Adrenal gland (tissue), 12 donors: ENCODE results near the gene STX4. TPM values are rescaled to one million over a fixed set of nuclear protein-coding genes. Genes with fewer than 3 reads are reported as not detected.

Source experiments
- DNase-seq, 7 donors: peaks; one replicate each; pipeline ENCODE4 v3.0.0-alpha.2; 2019 to 2020
- H3K27ac ChIP-seq, 5 donors: fragments of 200-600 bp; sonication (generic) in 4 of 5; 1 replicate in 3 of 5; 2 replicates in 2 of 5; pipeline versions ENCODE4 v1.5.1 to v1.8.0; 2016 to 2020; ENCODE audit warnings: mild to moderate bottlenecking in 1 of 5
- H3K27me3 ChIP-seq: fragments of 200-600 bp; 2 replicates; pipeline ENCODE4 v1.8.0; 2021
- H3K36me3 ChIP-seq, 2 donors: fragments of 200-600 bp; replicated peaks in 1 of 2; 1 replicate in 1 of 2; 2 replicates in 1 of 2; pipeline versions ENCODE4 v1.5.1 to v1.8.0; 2018 to 2022
- H3K4me1 ChIP-seq, 2 donors: fragments of 200-600 bp; replicated peaks in 1 of 2; 1 replicate in 1 of 2; 2 replicates in 1 of 2; pipeline versions ENCODE4 v1.5.1 to v1.8.0; 2018 to 2021
- H3K4me3 ChIP-seq, 4 donors: fragments of 200-600 bp; sonication (generic) in 3 of 4; one replicate each; pipeline ENCODE4 v1.5.1; 2016 to 2018
- H3K9me3 ChIP-seq, 3 donors: fragments of 200-600 bp; sonication (generic) in 1 of 3; replicated peaks in 1 of 3; 1 replicate in 2 of 3; 2 replicates in 1 of 3; pipeline versions ENCODE4 v1.5.1 to v1.8.0; 2016 to 2021
- POLR2A ChIP-seq, 2 donors: fragments of 450-650 bp; IDR thresholded peaks; one replicate each; pipeline ENCODE4 v1.6.1; 2017; ENCODE audit warnings: antibody characterized with exemption in 2 of 2, mild to moderate bottlenecking in 2 of 2, moderate library complexity in 1 of 2
- WGBS, 4 donors: extraction: QIAGEN DNeasy Blood & Tissue Kit in 2 of 4; methylation state at CpG; one replicate each; pipeline versions ENCODE4 v1.1.5 to v1.1.7; 2013 to 2017; 5-methylcytosine and 5-hydroxymethylcytosine counted together
- intact Hi-C, 2 donors: fragments of 100-400 bp; cut with DNase I; formaldehyde crosslinking; loops; one replicate each; pipeline versions ENCODE4 v1.14.1 to v1.15.0; 2022 to 2023
- polyA plus RNA-seq, 3 donors: library from polyadenylated mRNA; stranded (reverse); fragments of 200-250 nt in 2 of 3; fragments of 350-450 nt in 1 of 3; fragmentation: Illumina TruSeq in 1 of 3; extraction: RNeasy Lipid Tissue Mini Kit (QIAGEN cat#74804) in 1 of 3; gene quantifications; one replicate each; pipeline ENCODE4 v1.2.3, GENCODE V29; 2013 to 2014
- total RNA-seq, 9 donors: library from RNA; depleted of rRNA in 4 of 9; stranded (reverse); fragments of >200 nt in 4 of 9; fragments of 120-200 nt in 1 of 9; fragmentation: NEBNext Ultra II Directional in 1 of 9; extraction: Animal tissue kit (Norgen Biotek cat#: 25700) in 1 of 9; gene quantifications; one replicate each; pipeline versions ENCODE4 v1.1.0 to v1.2.4, GENCODE V29; 2013 to 2023
- TF ChIP-seq, protein P1 (sequence below), 6 experiments: fragments of 450-650 bp in 4 of 6; fragments of 200-600 bp in 2 of 6; sonication (generic) in 1 of 6; IDR thresholded peaks; 1 replicate in 5 of 6; 2 replicates in 1 of 6; pipeline versions ENCODE4 v1.5.1 to v1.8.0; 2016 to 2021; ENCODE audit warnings: antibody characterized with exemption in 6 of 6, mild to moderate bottlenecking in 2 of 6, moderate library complexity in 1 of 6
- donor health status: healthy with polysubstance abuse.
- donor health status: Bipolar disorder and iron deficiency.
- donor health status: DM: yes; HTN: yes; CAD: no.
- donor health status: DM: no; HTN: no; CAD: no.
- donor health status: DM: no; HTN: no; CAD: no.
- donor health status: DM: yes; HTN: yes; CAD: no.

Gene STX4
- total and polyA plus RNA-seq, 12 donors: 25.0 to 225 (median 58.0) TPM

DNA sequence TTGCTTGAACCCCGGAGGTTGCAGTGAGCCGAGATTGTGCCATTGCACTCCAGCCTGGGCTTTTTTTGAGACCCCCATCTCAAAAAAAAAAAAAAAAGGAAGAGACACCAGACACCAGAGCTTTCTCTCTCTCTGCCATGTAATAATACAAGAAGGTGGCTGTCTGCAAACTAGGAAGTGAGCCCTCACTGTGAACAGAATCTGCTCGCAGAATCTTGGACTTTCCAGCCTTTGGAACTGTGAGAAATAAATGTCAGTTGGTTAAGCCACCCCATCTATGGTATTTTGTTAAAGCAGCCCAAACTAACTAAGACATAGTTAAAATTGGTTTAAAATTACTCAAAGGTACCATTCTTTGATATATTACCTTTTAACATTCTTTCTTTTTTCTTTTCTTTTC lies 12.8 kb upstream of the STX4 start:
- H3K36me3 ChIP-seq: no peaks in the 10 kb centered on the region
- 93 to 96% (median 94%) methylated on average over 3 of the region's 3 CpGs for WGBS, 4 donors
- no peak for TF ChIP-seq POLR2A (IDR thresholded peaks at IDR 0.05)
- TF ChIP-seq, protein P1, sequence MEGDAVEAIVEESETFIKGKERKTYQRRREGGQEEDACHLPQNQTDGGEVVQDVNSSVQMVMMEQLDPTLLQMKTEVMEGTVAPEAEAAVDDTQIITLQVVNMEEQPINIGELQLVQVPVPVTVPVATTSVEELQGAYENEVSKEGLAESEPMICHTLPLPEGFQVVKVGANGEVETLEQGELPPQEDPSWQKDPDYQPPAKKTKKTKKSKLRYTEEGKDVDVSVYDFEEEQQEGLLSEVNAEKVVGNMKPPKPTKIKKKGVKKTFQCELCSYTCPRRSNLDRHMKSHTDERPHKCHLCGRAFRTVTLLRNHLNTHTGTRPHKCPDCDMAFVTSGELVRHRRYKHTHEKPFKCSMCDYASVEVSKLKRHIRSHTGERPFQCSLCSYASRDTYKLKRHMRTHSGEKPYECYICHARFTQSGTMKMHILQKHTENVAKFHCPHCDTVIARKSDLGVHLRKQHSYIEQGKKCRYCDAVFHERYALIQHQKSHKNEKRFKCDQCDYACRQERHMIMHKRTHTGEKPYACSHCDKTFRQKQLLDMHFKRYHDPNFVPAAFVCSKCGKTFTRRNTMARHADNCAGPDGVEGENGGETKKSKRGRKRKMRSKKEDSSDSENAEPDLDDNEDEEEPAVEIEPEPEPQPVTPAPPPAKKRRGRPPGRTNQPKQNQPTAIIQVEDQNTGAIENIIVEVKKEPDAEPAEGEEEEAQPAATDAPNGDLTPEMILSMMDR (IDR thresholded peaks at IDR 0.05): no peak
- H3K4me1 ChIP-seq: peaks cover 5% of the 10 kb centered on the region in 2 donors
- no peaks in the 10 kb centered on the region for H3K9me3 ChIP-seq
- intact Hi-C loops: no loop called here
- DNase-seq: no peak
- H3K27ac ChIP-seq: no peak overlapping the region
- no peak overlapping the region for H3K4me3 ChIP-seq
- H3K27me3 ChIP-seq: no peaks in the 10 kb centered on the region

DNA sequence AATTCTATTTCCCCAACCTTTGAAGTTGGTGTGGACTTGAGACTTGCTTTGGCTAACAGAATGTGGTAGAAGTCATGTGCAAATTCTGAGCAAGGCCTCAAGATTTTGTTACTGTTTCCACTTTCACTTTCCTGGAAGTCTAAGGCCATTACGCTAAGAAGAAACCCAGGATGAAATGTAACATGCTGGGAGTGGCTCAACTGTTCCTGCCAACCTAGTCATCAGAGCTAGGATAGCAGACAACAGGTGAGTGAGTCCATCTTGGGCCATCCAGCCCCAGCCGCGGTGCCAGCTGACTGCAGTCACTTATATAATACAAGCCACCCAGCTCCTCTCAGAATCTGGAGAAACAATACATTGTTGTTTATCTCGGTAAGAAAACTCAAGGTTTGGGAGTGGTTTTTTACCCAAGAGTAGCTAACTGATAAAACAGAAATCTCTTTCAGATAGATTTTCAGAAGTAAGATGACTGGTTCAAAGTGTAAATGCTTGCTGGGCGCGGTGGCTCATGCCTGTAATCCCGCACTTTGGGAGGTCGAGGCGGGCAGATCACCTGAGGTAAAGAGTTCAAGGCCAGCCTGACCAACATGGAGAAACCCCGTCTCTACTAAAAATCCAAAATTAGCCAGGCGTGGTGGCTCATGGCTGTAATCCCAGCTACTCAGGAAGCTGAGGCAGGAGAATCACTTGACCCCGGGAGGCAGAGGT lies 10.7 kb upstream of the STX4 start:
- DNase-seq: no peak
- 73 to 77% (median 76%) methylated on average over 12 of the region's 12 CpGs for WGBS, 4 donors
- Histone ChIP-seq H3K4me1 (peaks cover 7% of the 10 kb centered on the region in 2 donors), H3K36me3 (no peaks in the 10 kb centered on the region), H3K9me3 (no peaks in the 10 kb centered on the region), H3K27ac (no peak overlapping the region), H3K27me3 (no peaks in the 10 kb centered on the region), H3K4me3 (no peak overlapping the region)
- TF ChIP-seq POLR2A (IDR thresholded peaks at IDR 0.05): no peak
- TF ChIP-seq, protein P1 (IDR thresholded peaks at IDR 0.05): no peak
- intact Hi-C loops: no loop called here

DNA sequence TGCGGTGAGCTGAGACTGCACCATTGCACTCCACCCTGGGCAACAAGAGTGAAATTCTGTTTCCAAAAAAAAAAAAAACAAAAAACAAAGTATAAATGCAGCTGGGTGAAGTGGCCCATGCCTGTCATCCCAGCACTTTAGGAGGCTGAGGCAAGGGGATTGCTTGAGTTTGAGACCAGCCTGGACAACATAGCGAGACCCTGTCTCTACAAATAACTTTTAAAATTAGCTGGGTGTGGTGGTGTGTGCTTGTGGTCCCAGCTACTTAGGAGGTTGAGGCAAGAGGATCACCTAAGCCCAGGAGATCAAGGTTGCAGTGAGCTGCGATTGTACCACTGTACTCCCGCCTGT lies 10.1 kb upstream of the STX4 start:
- intact Hi-C loops: no loop called here
- no peaks in the 10 kb centered on the region for H3K9me3 ChIP-seq
- no peak for TF ChIP-seq POLR2A (IDR thresholded peaks at IDR 0.05)
- TF ChIP-seq, protein P1 (IDR thresholded peaks at IDR 0.05): no peak
- H3K27ac ChIP-seq: no peak overlapping the region
- 91 to 93% (median 92%) methylated on average over 4 of the region's 4 CpGs for WGBS, 4 donors
- no peak for DNase-seq
- H3K4me1 ChIP-seq: peaks cover 7% of the 10 kb centered on the region in 2 donors
- no peaks in the 10 kb centered on the region for H3K27me3 ChIP-seq
- no peak overlapping the region for H3K4me3 ChIP-seq
- H3K36me3 ChIP-seq: no peaks in the 10 kb centered on the region

DNA sequence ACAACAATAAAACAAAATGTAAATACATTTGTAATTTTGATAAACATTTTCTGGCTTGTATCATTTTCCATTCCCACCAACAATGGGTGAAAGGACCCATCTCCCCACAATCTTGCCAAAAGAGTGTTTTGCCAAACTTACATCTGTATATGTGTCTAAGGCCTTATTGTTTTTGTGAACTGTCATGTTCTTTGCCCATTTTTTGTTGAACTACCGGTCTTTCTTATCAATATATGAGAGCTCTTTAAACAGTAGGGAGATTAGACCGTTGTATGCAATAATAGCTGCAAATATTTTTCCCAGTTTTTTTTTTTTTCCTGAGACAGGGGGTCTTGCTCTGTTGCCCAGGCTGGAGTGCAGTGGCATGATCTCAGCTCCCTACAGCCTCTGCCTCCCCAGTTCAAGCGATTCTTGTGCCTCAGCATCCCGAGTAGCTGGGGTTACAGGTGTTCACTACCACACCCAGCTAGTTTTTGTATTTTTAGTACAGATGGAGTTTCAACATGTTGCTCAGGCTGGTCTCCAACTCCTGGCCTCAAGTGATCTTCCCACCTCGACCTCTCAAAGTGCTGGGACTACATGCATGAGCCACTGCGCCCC lies 9.6 kb upstream of the STX4 start:
- no peak overlapping the region for H3K27ac ChIP-seq
- H3K36me3 ChIP-seq: no peaks in the 10 kb centered on the region
- WGBS, 4 donors: 85 to 90% (median 87%) methylated on average over 6 of the region's 6 CpGs
- no peaks in the 10 kb centered on the region for H3K9me3 ChIP-seq
- no peaks in the 10 kb centered on the region for H3K27me3 ChIP-seq
- TF ChIP-seq, protein P1 (IDR thresholded peaks at IDR 0.05): no peak
- TF ChIP-seq POLR2A (IDR thresholded peaks at IDR 0.05): no peak
- intact Hi-C loops: no loop called here
- no peak overlapping the region for H3K4me3 ChIP-seq
- DNase-seq: no peak
- peaks cover 7% of the 10 kb centered on the region in 2 donors for H3K4me1 ChIP-seq
